ENCODE measurements around the gene SLK.

DNA sequence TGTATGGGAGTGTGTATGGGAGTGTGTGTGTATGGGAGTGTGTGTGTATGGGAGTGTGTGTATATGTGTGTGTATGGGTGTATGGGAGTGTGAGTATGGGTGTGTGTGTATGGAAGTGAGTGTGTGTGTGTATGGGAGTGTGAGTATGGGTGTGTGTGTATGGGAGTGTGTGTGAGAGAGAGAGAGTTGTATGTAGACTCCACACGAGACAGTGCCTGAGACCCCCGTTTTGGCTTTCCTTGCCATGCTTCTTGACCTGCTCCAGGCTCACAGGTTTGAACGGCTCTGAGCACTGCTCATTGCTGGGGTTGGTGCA, 69.1 kb downstream of the SLK start:
- TF ChIP-seq GATA4 (IDR thresholded peaks at IDR 0.05; ENCODE audit: borderline replicate concordance, low read depth), result no peak
- no peak for TF ChIP-seq ZNF644 (CRISPR knock-in tag; IDR thresholded peaks at IDR 0.05; ENCODE audit: low read depth)
- TF ChIP-seq TEAD2 (CRISPR knock-in tag; IDR thresholded peaks at IDR 0.05), result no peak
- TF ChIP-seq POLR2AphosphoS5 (IDR thresholded peaks at IDR 0.05; ENCODE audit: low read depth, low read length), result no peak
- TF ChIP-seq PTBP1 (IDR thresholded peaks at IDR 0.05; ENCODE audit: low read depth, low read length, poor library complexity, severe bottlenecking), result no peak
- TF ChIP-seq POLR2A (IDR thresholded peaks at IDR 0.05; ENCODE audit: insufficient read depth in 1 of 2, low read depth in 2 of 2, low read length in 2 of 2), result no peak
- no peak for TF ChIP-seq TCF7L2 (IDR thresholded peaks at IDR 0.05; ENCODE audit: low read depth, low read length)

Data from HepG2 (cell line).